GM19239 (cell line): ENCODE data around the gene FADS2.

ENCODE experiments used
- DNase-seq: peaks from one replicate; pipeline ENCODE4 v3.0.0; 2011; ENCODE audit warnings: low spot score; ENCODE audit not compliant: insufficient read length
- FAIRE-seq: peaks from 2 replicates; lab custom pipeline; 2011; peaks lifted over from hg19 to GRCh38; lab: Jason Lieb, UNC

Gene FADS2

DNA sequence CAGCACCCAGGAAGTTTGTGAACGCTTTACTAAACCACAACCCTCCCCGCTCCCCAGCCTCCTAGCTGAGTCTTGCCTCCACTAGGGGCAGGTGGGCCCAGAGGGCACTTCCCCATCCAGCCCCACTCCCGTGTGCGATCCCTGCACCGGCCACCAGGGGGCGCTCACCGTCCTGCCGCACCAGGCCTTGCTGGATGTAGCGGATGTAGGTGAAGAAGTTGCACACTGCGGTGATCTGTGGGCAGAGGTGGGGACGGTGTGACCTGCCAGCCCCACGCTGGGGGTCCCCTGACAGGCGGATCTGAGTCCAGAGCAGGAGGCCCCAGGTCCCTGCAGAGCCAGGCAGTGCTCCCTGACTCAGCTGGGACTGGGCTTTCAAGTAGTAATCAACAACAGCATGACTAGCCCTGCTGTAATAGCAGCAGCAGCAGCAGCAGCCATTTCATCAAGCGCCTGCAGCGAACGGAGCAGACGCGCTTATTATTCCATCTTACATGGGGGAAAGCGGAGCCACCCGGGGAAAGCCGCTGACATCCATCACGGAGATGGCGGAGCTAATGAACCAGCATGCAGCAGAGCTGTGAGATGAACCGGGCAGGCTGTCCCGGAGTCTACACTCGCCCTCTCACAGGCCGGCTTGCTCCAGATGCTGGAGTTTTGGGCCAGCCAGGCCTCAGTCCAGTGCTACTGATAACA is 71.2 kb downstream of the FADS2 start:
- FAIRE-seq = peak; percentile 91

DNA sequence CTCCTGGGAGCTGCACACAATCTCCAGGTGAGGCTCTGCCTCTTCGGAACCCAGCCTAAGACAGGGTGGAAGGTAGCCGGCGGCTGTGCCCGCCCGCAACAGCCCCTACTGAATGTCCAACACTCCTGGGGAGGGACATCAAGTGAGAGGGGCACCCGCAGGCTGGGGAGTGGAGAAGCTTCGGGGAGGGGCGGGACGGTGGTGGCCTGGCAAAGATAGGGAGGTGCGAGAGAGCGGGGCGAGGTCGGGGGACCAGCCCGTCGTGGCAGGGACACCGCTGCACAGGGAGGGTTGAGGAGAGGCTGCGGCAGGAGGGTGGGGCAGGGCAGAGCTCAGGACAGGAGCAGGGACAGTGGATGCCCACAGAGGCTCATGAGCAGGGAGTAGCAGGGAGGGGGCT is 72.2 kb downstream of the FADS2 start:
- FAIRE-seq = no peak
- DNase-seq = no peak

More for the DNA sequence above, 71.2 kb downstream of the FADS2 start:
- peak; percentile 98 for DNase-seq

DNA sequence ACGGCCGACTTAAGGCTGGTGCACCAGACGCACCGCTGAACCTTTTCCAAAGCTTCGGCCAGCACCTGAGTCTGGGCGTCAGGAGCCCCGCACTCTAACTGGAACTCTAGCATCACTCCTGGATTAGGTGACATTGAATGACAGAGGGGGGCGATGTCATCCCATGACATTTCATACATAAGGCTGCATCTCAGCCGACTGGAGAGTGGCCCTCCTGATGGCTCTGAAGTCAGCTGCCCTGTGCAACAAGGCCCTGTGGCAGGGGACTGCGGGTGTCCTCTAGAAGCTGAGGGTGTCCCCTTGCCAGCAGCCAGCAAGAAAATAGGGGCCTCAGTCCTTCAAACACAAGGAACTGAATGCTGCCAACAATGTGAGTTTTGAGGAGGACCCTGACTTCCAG is 73.3 kb downstream of the FADS2 start:
- DNase-seq (no peak), FAIRE-seq (no peak)

DNA sequence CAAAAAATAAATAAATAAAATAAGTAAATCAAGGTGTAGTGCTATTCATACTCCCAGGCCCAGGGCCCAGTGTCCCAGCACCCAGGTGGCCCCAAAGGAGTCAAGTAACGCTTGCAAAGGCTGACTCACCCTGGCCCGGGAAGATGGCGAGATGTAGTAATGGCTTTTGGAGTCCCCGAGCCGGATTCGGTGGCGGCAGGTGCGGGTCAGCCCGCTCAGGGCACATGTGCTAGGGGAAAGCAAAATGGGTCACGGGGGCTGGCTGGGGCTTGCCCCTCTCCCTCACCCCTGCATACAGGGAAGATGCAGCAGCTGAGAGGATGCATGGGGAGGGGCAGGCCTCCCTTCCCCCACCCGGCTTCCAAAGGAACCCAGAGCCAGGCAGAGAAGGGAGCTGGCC is 74.2 kb downstream of the FADS2 start:
- no peak for FAIRE-seq
- no peak for DNase-seq

DNA sequence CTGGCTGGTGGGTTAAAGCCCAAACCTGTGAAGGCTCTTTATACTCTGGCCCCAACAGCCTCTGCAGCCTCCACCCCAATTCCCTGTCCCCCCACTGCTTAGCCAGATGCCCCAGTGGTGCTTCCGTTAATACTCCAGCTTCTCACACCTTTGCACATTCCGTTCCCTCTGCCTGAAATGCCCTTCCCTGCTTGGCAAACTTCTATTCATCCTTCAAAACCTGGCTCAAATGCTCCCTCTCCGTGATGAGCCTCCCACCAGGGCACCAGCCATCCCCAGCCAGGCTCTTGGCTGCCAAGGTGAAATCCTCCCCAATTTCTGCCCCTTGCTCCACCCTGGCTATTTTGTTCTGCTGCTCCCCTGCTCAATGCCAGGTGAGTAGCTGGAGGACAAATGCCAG is 75.7 kb downstream of the FADS2 start:
- FAIRE-seq (no peak), DNase-seq (no peak)

DNA sequence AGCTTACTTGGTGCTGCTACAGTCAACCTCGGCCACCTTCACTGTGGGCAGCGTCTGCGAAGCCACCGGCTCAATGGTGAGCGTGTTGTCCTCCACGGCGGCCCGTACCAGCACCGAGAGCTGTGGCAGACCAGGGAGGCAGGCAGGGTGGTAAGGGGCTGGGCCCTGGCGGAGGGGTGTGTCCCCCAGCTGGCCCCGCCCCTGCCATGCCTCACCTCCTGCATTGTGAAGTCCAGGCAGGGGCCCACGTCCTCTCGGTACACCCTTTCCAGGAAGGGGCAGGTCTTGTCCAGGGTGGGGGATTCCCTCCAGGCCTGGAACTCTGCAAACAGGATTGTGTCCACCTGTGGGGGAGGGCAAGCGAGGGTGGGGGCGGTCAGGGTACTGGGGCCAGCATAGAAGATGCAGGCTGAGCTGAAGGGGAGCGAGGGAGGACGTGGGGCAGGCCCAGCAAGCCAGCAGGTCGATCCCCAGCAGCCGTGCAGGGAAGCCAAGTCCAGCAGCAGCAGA is 76.5 kb downstream of the FADS2 start:
- DNase-seq = no peak

DNA sequence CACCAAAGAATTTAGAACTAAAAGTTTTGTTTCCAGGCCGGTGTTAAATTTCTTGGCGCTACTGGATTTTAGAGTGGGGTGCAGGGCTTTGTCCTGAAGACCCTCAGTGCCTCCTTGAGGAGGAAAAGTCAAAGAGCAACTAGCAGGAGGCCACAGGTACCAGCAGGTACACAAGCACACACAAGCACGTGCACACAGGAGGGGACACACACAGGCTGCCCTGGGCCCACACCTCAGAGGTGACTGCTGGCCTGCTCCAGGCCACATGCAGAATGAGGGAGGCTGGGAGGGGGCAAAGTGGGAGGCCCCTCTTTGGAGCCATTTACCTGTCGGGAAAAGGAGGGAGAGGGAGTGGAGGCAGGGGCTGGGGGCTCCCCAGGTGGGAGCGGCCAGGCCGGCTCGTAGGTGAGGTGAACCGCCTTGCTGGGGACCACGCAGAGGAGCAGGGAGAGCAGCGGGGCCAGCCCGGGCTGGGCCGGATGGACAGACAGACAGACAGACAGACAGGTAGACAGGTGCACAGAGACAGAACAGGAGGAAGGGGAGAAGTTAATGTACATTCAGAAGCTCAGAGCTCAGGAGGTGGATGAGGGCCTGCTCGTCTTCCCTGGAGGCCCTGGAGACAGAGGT is 77.1 kb downstream of the FADS2 start:
- FAIRE-seq = no peak

More for the DNA sequence above, 76.5 kb downstream of the FADS2 start:
- no peak for FAIRE-seq

DNA sequence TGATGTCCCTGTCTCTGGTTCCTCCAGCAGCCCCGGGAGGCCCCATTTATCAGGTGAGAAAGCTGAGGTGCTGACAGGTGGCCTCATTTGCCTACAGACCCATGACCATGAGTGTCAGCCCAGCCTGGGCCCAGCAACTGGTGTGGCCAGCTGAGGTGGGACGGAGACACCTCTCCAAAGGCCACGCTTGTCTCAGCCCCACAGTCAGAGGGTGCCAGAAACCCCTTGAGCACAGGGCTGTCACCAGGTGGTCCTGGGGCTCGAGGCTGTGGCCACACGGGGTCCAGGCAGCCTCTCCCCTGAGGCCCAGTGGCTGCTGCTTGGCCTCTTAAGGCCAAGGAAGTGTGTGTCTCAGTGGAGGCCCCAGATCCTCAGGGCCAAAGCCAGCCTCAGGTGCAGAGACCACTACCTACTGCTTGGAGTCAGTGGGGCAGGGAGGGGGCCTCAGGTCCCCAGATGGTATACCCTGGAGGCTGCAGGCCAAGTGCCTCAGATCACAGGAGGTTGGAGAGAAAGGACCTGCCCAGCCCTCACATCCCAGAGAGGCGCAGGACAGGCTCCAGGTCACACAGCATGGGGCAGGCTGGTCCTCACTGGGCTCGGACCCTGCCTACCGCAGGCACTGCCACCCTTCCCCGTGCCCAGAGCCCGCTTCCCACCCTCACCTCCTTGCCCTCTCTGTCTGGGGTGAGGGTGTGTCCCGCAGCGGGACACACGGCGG is 77.9 kb downstream of the FADS2 start:
- FAIRE-seq (no peak), DNase-seq (no peak)

More for the DNA sequence above, 77.1 kb downstream of the FADS2 start:
- no peak for DNase-seq

DNA sequence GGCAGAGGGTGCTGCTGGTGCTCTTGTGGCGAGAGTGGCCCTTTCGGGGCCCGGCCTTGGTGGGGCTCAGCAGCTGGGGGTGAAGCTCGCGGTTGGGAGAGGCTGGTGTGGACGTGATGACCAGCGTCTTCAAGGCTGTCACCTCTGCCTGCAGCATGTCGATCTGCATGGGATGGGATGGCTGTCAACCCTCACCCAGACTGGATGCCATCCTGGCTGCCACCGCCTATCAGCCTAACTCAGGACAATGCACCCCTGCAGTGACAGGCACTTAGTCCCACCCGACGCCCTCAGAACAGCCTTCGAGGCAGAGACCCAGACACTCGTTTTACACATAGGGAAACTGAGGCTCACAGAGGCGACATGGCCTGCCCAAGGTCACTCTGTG is 78.4 kb downstream of the FADS2 start:
- DNase-seq (no peak), FAIRE-seq (no peak)

DNA sequence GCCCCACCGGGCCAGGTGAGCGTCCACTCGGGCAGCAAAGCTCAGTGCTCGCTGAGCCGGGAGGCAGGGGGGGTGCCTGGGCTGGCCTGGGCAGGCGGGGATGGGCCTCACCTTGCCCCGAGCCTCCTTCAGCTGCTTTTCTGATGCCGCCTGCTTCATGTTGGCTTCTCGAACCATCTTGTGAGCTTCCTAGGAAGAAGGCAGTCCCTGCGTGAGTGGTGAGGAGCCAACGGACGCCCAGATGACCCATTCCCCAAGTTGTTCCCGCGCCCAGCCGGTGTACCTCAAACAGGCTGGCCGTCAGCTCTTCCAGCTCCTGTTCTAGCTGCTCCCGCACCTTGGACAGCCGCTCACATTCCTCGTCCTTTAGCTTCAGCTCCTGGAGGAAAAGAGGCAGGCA is 79.2 kb downstream of the FADS2 start:
- DNase-seq = no peak
- FAIRE-seq = no peak

DNA sequence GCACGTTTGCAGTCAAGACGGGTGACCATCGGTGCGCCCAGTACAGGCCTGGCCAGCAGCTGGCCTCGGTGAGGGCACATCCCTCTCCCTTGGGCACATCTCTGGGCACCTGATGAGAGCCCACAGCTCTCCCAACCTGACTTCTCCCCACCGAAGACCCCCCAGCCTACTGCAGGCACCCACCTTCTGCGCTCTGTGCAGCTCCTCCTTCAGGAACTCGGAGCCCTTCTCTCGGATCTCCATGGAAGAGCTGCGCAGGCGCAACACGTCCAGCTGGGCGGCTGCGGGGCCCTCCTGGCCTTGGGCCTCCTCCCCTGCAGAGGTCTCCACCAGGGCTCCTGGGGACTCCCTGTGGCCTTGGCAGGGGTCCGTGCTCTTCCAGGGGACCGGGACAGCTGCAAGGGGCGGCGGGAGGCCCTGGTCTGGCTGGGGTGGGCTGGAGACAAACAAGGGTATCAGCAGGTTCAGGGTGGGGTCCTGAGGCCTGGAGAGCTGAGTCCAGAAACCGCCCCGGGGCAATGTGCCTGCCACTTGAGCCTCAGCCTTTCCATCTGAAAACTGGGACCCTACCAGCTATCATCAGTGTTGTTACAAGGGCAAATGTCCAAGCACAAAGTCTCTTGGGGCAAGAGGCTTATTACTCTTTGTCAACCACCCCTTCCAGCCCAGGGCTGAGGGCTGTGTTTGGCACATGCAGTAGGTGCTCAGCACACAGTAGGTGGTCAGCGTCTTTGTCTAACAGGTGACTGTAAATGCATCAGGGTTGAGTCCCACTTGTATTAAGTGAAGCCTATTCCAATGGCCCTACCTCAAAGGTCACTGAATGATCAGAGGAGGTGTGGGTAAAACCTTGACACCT is 80.0 kb downstream of the FADS2 start:
- no peak for FAIRE-seq
- DNase-seq = no peak

DNA sequence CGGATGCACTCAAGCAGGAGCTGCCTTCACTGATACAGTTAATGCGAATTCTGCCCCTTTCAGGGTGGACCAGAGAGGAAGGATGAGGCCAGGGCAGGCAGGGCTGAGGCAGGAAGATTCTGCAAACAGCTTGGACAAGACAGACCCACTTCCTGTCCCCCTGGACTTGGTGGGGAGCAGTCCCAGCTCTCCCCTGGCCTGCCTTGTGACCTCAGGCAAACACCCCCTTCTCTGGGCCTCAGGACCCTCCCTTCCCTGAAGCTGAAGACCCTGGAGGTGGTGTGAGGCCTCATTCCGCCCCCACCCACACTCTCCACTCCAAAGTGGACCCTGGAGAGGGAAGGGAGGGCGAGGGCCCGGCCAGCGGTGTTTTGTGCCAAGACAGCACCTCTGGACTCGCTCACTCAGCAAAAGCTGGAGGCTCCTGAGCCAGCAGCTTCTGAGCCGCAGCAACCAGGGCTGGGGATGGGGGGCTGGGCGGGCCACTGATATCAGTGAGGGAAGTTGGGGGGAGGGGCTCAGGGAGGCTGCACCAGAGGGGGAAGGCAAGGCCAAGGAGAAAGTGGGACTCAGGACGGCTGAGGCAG is 80.7 kb downstream of the FADS2 start:
- FAIRE-seq (no peak), DNase-seq (no peak)

DNA sequence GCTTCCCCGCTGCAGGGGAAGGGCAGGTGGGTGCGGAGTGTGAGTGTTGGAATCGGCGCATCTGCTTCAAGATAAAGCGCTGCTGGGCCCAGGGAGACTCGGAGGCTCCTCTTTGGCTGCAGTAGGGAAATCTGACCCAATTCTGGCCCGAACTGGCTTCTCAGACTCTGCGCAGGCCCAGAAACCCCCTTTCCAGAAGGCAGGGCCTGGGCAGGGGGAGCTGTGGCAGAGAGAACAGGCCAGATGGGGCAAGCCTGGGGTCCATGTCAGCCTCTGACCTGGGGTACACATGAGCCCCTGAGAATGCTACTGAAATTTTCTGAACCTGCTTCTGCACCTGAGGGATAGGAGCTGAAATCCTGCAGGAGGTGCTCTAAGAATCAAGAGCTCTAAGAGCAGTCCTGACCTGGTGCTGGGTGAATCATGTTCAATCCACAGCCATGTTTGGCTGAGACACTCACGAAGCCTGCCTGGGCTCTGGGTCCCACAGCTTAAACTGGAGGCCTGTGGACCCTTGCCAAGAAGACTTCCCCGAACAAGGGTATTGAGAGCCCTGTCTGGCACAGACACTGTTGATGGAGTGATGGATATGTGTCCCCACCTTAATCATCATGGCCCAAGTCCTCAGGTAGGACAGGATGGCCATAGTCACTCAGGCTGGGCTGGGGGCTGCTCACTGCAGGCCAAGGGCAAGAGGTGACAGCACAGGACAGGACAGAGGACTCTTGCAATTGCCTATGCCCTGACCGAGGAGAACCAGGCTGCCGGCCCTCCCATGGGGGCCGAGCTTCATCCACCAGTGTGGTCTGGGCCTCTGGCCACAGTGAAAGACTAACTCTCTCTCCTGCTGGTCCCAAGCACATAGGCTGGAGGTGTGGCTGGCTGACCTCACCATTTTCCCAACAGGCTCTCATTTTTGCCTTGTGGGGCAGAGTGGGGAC is 82.4 kb downstream of the FADS2 start:
- FAIRE-seq = no peak
- DNase-seq = no peak

DNA sequence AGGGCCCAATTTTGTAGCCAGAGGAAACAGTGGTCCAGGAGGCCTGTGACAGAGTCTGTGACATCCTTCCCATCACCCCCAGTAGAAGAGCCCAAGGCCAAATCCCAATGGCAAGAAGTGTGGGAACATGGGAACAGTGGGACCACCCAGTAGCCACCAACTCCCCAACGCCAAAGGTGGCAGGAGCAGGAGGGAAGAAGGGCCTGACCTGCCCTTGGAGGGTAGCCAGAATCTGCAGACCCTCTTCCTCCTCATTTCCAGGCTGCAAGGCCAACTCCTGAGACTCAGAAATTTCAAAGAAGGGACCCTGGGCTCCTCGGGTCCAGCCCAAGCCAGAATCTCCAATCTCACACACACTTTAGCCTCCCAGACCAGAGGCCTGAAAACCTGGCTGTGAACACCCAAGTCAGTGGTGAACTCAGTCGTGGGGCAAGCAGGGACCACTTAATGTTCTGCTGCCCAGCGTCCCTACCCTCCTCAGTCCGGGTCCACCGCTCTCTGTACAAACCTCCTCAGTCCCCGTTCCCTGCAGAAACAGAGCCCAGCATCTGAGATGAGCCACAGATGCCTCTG is 83.1 kb downstream of the FADS2 start:
- no peak for FAIRE-seq
- no peak for DNase-seq

DNA sequence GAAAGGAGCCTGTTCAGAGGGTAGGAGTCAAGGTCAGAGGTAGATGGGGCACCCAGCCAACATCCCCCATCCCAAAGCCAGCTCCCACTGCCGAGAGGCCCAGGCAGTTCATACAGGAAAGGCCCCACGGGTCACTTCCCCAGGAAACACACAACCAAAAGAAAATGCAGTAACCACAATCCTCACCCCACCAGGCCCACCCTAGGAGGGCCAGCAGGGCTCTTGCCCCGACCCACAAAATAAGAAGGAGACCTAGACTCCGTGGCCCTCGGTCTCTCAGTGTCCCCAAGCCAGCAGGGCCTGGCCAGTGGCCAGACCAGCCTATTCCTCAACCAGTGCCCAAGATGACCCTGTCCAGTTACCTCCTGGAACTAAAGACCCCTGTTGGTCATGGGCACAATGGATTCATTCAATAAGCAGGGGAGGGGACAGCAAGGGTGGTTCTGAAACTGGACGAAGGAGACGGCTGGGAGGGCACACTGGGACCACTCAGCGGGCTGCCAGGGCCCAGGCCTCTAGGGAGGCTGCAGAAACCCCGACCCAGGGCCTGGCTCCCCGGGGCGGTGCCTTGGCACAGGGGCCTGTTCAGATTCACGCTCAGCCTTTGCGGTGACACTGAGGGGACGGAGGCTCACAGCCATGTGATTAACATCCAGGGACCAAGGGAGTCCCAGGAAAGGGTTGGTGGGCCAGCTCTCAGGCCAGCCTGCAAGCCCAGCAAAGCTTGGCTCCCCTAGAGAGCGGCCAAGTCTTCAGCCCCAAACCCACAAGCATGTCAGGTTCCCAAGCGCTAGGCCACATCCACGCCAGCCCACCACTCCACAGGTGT is 83.8 kb downstream of the FADS2 start:
- no peak for DNase-seq
- FAIRE-seq = no peak

DNA sequence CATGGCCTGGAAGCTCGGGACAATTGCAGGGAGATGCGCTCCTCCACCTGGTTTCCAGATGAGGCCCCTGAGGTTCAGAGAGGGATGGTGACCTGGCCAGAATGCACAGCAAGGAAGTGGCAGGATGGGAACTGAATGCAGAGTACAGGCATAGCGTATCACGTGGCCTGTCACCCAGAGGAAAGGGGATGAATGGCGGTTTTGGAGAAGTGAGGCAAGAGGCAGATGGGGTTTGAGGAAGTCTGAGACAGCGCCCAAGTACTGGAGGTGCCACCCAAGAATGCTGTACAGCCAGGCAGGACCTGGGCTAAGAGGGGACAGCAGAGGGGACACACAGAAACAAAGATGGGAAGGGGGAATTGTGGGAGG is 84.4 kb downstream of the FADS2 start:
- no peak for DNase-seq
- no peak for FAIRE-seq

DNA sequence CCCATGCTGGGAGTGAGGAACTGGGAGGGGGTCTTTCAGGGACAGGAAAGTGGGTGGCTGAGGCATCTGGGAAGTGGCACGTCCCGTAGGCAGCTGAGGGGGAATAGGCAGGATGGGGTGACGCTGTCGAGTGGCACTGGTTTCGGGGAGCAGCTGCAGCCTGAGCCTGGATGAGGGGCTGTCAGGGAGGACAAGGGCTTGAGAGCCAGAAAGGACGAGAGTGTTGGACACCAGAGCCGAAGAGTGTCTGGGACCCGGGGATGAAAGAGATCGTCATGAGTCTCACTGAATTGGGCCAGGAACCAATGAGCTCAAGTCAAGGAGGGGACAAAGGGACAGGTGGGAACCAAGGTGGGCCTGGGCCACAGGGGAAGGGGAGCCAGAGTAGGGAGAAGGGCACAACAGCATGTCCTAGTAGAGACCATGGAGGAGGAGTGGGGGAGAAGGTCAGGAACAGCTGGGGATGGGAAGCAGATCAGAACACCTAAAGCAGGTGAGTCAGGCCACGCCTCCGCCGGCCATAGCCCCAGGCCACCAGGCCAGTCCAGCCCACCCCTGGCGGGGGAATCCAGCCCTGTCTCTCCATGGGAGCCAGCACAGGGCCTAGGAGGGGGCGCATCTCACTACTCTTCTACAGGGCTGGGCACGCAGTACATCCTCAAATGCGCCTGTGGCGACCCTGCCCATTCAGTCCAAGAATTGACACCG is 85.0 kb downstream of the FADS2 start:
- FAIRE-seq = no peak
- no peak for DNase-seq
